ENCODE measurements around the gene FOXR1. TPM values are rescaled to one million over a fixed set of nuclear protein-coding genes. Genes with fewer than 3 reads are reported as not detected.

The FOXR1 gene
- total and polyA plus RNA-seq, 2 of the 8 experiments (the other 6 are each of a cell fraction or from before 2014, with no cell fraction given) = not detected

DNA sequence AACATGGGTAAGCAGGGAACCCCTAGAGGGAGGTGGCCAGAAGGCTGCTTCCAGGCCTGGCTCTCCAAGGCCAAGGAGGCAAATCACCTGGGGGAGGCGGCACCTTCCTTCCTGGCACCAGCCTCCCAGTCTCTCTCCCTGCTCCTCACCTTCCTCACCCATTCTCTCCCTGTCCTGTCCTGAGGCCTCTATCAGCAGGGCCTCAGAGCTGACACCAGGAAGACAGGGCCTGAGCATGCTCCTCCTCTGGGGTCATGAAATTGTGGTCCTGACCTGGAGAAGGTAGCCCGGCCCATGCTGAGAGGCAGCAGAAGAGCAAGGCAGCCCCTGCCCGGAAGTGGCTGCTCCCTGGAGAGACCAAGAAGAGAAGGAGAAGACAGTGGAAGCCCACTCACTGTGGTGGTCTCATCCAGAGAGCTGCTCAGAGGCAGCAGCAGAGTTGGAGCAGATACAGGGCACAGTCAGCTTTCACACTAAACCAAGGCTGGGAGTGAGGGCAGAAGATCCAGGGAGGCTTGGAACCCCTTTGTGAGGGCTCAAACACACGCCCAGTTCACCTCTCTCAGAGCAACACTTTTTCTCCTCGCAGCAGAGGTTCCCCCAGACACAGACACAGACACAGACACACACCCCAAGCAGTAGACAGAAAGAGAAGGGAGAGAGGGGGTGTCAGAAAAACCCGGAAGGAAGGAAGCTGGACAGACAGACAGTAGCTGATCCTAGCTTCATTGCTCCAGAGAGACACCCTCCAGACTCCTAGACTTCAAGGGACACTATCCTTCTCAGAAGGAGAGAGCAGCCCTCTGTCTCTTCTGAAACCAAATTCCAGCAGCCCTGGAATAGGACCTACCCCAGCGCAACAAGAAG, 47.6 kb upstream of the FOXR1 start (continued):
- TF ChIP-seq TAF7 (optimal IDR thresholded peaks at IDR 0.05; ENCODE audit: borderline replicate concordance, low read depth, low read length) = no peak
- no peak for TF ChIP-seq KDM4A (IDR thresholded peaks at IDR 0.05; ENCODE audit: low read depth, low read length, severe bottlenecking)
- TF ChIP-seq SP1 (IDR thresholded peaks at IDR 0.05; ENCODE audit: low read depth, low read length) = no peak
- no peak for TF ChIP-seq YY1 (IDR thresholded peaks at IDR 0.05; ENCODE audit: low read depth, low read length)
- no peak for TF ChIP-seq SIX5 (IDR thresholded peaks at IDR 0.05; ENCODE audit: low read depth, low read length)
- no peak for TF ChIP-seq ASH2L (IDR thresholded peaks at IDR 0.05; ENCODE audit: low read length)
- TF ChIP-seq KDM1A (IDR thresholded peaks at IDR 0.05; ENCODE audit: borderline replicate concordance, low read length) = no peak

All from H1 (cell line).